HG03064 (cell line): ENCODE data around the gene SMIM45.

Experiments used
- ATAC-seq: cut with Tn5 transposase; IDR thresholded peaks from one replicate; pipeline ENCODE4 v1.9.1; 2021; ENCODE audit warnings: low read depth; ENCODE audit not compliant: unreplicated experiment

Gene SMIM45

GRCh38 chr22:41966225-41966606, 14.3 kb downstream of the SMIM45 start:
- no peak for ATAC-seq

- no peak for ATAC-seq
These were observed 14.8 kb downstream of the SMIM45 start for GRCh38 chr22:41966607-41967240.

- ATAC-seq, result no peak
These were observed 16.7 kb downstream of the SMIM45 start for GRCh38 chr22:41968601-41969000.

GRCh38 chr22:41969110-41969646, 17.2 kb downstream of the SMIM45 start, which contains the start of gene SEPTIN3:
Gene SEPTIN3, plus strand, starts transcription at chr22:41969443. Its CDS starts 2,050 bp downstream, at chr22:41971493.
- ATAC-seq, result no peak

- no peak for ATAC-seq
These were observed 18.7 kb downstream of the SMIM45 start for GRCh38 chr22:41970601-41971000.

- no peak for ATAC-seq
These were observed 19.5 kb downstream of the SMIM45 start for GRCh38 chr22:41971431-41971830.

- no peak for ATAC-seq
These were observed 22.8 kb downstream of the SMIM45 start for GRCh38 chr22:41974691-41975290.

- ATAC-seq, result no peak
These were observed 23.5 kb downstream of the SMIM45 start for GRCh38 chr22:41975299-41976069.

GRCh38 chr22:41976070-41976901, 24.3 kb downstream of the SMIM45 start:
- ATAC-seq, result no peak

GRCh38 chr22:41976961-41977566, 25.1 kb downstream of the SMIM45 start:
- ATAC-seq, result no peak

- no peak for ATAC-seq
These were observed 26.8 kb downstream of the SMIM45 start for GRCh38 chr22:41978732-41979131.

- no peak for ATAC-seq
These were observed 27.7 kb downstream of the SMIM45 start for GRCh38 chr22:41979423-41980250.

GRCh38 chr22:41982865-41983264, 30.9 kb downstream of the SMIM45 start:
- ATAC-seq, result no peak

- no peak for ATAC-seq
These were observed 31.8 kb downstream of the SMIM45 start for GRCh38 chr22:41983513-41984405.

GRCh38 chr22:41987276-41987675, 35.3 kb downstream of the SMIM45 start:
- ATAC-seq, result no peak

GRCh38 chr22:41989246-41989645, 37.3 kb downstream of the SMIM45 start:
- ATAC-seq, result no peak

- ATAC-seq, result no peak
These were observed 39.2 kb downstream of the SMIM45 start for GRCh38 chr22:41991111-41991510.

GRCh38 chr22:41992496-41992895, 40.5 kb downstream of the SMIM45 start:
- ATAC-seq, result no peak
